GM19328 (cell line): Measurements from ENCODE around the gene CAMK2D.

Experiments
- ATAC-seq: cut with Tn5 transposase; IDR thresholded peaks from one replicate; pipeline ENCODE4 v1.9.1; 2021; ENCODE audit warnings: mild to moderate bottlenecking, moderate library complexity; ENCODE audit not compliant: unreplicated experiment

The CAMK2D gene

DNA sequence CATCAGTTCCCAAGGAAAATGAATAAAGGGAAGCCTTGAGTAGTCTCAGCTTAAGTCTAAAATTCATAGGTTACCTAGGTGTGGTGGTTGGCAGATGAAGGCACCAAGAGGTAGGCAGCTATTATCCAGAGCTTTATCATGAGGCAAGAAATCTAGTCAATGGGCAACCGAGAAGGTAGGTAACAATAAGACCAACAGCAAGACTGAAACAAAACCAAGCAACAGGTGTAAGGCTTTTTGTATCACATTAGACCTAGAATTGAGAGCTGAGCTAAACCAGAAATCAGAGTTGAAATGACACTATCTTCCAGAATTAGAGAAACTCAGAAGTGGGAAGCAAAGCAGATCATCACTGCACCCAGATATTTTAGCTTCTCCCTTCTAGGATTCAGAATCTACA lies 117.1 kb downstream of the CAMK2D start:
- no peak for ATAC-seq

- no peak for ATAC-seq
Measured at GRCh38 chr4:113643505-113643904, 118.0 kb downstream of the CAMK2D start.

DNA sequence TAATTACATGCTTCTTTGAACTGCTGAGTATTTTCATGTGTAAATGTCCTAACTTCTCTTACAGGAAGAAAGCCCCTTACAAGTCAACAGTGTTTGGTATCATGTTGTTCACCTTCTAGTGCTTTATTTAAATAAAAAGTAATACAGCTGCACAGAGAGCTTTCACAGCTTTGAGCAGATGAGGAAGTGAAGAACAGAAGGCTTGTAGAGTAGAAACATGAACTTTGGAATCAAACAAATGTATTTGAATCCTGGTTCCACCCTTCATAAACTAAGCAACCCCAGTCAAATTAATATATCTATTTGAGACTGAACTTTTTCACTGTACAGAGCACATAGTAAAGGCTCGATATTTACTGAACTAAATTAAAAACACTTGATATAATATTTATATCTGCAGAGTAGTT lies 120.5 kb downstream of the CAMK2D start:
- peak; percentile 50 for ATAC-seq

GRCh38 chr4:113639326-113639725 lies 122.2 kb downstream of the CAMK2D start:
- no peak for ATAC-seq

DNA sequence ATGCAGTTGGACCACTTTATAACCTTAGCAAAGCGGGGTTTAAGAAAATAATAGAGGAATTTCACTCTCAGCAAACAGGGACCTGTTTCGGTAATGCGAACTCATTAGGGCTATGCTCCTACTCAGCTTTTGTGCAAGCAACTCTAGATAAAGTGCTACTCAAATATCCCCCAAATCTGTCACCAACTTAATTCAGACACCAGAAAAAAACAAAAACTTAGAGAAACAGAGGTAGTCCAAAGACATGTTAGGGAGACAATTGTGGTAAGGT lies 123.0 kb downstream of the CAMK2D start:
- ATAC-seq, result no peak

DNA sequence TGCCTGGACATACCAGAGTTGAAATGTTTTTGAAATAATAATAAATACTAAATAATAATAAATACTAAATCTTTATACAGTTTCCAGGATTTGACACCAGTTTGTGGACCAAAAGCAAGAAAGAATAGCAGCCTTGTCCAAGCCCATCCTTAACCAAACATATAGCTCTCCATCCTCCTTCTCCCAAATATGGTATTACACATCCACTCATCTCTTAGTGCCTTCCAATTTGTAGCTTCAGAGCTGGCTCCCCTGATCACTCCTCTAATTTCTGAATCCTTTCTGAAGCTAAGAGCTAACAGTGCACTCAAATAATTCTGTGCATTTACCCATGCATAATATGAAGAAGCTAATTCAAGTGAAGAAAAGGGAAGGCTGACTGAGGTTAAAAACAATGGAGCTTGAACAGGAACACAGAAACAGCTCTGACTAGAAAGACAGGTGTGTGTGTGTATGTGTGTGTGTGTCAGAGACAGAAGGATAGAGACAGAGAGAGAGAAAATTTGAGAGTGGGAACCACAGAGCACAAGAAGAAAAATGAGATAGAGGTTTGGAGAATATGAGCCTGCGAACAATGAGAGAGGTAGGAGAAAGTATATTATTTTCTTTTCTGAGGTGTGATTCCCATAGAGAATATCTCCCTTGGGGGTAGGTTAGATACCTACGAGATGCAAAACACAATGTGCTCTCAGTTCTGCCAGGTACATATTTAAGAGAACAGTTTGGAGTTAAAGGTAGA lies 123.5 kb downstream of the CAMK2D start:
- no peak for ATAC-seq

DNA sequence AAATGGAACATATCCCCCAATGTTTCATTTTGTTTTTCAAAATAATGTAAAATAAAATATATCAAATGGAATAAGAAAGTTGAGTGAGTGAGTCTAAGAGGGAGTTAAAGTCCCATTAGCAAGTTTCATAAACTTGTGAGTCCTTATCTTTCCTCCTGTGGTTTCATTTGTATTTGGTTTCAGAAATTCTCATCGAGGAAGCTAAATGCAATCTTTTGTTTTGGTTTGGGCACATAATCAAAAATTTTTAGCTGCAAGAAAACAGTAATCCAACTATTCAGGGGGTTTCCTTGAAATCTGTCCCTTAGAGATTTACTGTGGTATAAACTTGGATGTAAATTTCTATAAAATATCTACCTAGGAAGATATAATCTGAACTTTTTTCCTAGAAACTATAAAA lies 124.2 kb downstream of the CAMK2D start:
- no peak for ATAC-seq

DNA sequence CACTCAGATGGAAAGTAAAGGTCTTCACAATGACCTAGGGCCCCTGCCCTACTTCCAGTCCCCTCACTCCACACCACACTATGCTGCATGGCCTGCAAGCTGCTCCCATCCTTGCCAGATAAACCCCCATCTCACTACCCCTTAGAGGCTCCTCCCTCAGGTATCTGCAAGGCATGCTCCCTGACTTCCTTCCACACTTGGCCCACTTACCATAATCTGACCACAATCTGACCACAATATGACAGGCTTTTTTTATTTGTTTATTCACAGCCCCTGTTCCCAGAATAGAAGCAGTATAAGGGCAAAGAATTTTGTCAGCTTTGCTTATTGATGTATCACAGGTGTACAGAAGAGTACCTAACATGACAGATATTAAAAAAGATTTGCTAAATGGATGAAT lies 124.7 kb downstream of the CAMK2D start:
- no peak for ATAC-seq

DNA sequence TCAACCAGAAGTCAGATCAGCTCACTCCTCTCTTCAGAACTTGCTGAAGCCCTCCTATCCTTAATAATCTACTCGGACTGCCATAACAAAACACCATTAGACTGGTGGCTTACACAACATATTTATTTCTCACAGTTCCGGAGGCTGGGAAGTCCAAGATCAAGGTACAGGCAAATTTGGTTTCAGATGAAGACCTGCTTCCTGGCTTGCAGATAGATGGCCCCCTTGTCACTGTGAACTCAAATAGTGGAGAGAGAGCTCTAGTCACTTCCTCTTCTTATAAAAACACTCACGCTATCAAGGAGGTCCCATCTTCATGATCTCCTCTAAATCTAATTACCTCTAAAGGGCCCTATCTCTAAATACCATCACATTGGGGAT lies 125.1 kb downstream of the CAMK2D start:
- ATAC-seq, result peak; percentile 59

DNA sequence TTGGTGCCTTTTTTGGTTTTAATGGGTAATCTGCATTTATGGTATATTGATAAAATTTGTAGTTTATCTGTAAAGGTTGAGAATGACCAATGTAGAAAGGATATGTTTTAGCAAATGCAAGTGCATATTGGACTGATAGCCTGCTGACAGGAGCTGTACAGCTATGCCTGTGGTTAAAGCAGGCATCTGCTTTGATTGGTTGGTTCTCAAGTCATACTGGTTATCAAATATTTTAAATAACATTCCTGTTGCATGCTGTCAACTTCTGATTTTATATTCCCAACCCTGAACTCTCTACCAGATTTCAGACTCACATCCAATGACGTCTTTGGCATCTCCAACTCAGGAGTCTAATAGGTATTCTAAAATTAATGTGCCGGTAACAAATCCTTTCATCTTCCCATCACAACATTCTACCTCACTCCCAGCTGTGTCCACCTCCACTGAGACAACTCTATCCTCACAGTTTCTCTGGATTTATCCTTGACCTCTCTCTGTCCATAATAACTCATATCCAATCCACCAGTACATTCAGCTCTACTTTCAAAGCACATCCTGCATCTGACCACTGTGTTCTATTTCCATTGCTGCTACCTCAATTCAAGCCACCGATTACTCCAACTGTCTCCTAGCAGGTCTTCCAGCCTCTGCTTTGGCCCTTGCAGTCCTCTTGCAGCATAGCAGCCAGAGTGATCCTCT lies 125.7 kb downstream of the CAMK2D start:
- peak; percentile 4 for ATAC-seq

- ATAC-seq, result no peak
Measured at GRCh38 chr4:113634081-113634969, 127.2 kb downstream of the CAMK2D start.

- no peak for ATAC-seq
Measured at GRCh38 chr4:113633467-113633866, 128.1 kb downstream of the CAMK2D start.

GRCh38 chr4:113628711-113629110 lies 132.8 kb downstream of the CAMK2D start:
- no peak for ATAC-seq

GRCh38 chr4:113627321-113627720 lies 134.2 kb downstream of the CAMK2D start:
- ATAC-seq, result no peak

GRCh38 chr4:113625902-113626301 lies 135.6 kb downstream of the CAMK2D start:
- ATAC-seq, result no peak

- ATAC-seq, result no peak
Measured at GRCh38 chr4:113623274-113623894, 138.2 kb downstream of the CAMK2D start.

GRCh38 chr4:113621633-113622032 lies 139.9 kb downstream of the CAMK2D start:
- ATAC-seq, result no peak

GRCh38 chr4:113620032-113620431 lies 141.5 kb downstream of the CAMK2D start:
- ATAC-seq, result no peak

DNA sequence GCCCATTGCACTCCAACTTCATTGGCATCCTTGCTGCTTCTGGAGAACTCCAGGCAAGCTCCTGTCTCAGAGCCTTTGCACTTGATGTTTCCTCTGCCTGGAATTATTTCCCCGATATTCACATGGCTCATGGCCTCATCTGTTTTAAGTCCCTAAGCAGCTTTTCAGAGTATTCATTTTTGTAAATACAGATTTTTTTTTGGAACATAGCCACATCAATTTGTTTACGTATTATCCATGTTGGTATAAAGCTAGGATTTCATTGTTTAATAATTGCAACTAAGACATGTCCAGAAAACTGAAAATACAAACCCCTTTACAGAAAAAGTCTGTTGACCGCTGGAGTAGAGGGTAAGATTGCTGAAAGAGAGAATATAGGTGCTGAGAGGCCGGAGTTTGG lies 142.0 kb downstream of the CAMK2D start:
- no peak for ATAC-seq

DNA sequence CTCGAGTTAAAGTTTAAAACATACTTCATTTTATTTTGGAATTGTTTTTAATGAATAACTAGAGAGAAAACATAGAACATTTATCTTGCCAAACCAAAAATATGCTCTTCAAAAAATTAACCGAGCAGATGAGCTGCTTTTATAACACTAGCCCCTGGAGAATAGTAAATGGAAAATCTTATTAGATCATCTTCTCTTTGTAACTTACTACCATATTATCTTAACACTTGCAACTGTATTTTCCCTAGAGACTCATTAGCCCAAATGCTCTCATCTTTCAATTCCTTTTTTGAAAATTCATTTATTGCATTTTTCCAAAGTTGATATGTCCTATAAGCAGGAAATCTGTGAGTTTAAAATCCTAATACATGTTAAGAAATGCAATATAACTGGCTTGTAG lies 143.3 kb downstream of the CAMK2D start:
- no peak for ATAC-seq

GRCh38 chr4:113617195-113617594 lies 144.3 kb downstream of the CAMK2D start:
- ATAC-seq, result no peak
